ENCODE measurements around the gene CYP2C18.
"Not testable (repeated sequence)": the region's sequence is repeated elsewhere in the genome, so short reads cannot be mapped to it uniquely, and the experiment has no call there.

Gene CYP2C18

DNA sequence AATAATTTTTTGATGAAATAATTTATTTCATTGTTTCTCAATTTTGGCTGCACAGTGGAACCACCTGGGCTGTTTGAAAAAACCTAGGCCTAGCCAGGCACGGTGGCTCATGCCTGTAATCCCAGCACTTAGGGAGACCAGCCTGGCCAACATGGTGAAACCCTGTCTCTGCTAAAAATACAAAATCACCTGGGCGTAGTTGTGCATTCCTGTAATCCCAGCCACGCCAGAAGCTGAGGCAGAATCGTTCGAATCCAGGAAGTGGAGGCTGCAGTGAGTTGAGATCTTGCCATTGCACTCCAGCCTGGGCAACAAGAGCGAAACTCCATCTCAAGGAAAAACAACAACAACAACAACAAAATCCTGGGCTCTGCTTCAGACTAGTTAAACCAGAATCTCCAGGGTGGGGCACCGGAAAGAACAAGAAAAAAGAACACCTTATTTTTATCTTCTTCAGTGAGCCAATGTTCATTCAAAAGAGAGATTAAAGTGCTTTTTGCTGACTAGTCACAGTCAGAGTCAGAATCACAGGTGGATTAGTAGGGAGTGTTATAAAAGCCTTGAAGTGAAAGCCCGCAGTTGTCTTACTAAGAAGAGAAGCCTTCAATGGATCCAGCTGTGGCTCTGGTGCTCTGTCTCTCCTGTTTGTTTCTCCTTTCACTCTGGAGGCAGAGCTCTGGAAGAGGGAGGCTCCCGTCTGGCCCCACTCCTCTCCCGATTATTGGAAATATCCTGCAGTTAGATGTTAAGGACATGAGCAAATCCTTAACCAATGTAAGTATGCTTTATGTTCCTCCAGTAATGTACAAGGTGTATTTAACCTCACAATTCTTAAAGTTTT, at the start of gene CYP2C18:
CYP2C18 (plus strand) TSS at position 516 of the 841 bp plus-strand sequence; CDS start at position 607, 91 bp downstream.
- DNase-seq (ENCODE audit: low spot score), result no peak

DNA sequence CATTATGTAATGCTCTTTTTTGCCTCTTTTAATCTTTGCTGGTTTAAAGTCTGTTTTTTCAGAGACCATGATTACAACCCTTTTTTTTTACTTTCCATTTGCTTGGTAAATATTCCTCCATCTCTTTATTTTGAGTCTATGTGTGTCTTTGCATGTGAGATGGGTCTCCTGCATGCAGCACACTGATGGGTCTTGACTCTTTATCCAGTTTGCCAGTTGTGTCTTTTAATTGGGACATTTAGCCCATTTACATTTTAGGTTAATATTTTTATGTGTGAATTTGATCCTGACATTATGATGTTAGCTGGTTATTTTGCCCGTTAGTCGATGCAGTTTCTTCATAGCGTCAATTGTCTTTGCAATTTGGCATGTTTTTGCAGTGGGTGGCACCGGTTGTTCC, 45.4 kb upstream of the CYP2C18 start:
- DNase-seq (ENCODE audit: low spot score), result not testable (repeated sequence)

DNA sequence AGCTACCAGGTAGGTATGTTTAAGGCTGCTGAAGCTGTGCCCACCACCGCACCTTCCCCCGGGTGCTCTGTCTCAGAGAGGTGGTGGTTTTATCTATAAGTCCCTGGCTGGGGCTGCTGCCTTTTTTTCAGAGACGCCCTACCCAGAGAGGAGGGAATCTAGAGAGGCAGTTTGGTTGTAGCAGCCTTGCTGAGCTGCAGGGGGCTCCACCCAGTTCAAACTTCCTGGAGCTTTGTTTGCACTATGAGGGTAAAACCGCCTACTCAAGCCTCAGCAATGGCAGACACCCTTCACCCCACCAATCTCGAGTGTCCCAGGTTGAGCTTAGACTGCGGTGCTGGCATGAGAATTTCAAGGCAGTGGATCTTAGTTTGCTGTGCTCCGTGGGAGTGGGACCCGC, 43.6 kb upstream of the CYP2C18 start:
- no peak for DNase-seq (ENCODE audit: low spot score)

DNA sequence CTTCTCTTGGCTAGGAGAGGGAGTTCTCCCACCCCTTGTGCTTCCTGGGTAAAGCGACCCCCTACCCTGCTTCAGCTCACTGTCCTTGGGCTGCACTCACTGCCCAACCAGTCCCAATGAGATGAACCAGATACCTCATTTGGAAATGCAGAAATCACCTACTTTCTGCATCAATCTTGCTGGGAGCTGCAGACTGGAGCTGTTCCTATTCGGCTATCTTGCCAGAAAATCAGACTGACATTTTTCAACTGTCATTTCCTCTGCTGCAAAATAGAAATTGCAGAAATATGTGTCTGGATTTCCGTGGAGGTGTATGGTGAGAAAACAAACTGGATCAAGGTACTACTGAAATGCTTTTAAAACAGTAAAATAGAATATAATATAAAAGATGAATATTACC, 43.0 kb upstream of the CYP2C18 start:
- DNase-seq (ENCODE audit: low spot score), result no peak

DNA sequence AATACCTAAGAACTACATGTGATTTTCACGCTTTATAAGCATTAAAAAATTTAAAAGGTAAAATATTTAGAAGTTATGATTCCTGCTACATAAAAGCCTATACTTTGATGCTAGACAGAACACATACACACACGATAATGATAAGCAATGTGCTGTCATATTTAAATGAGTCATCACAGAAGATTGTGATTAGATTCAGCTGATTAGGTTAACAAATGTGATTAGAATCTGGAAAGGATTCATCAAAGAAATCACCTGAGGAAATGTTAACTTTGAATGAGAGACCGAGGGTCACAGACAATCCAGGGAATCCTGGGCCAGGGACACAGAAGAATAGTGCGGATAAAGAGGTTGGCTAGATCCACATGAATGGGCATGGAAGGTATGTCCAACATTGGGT, 42.0 kb upstream of the CYP2C18 start:
- no peak for DNase-seq (ENCODE audit: low spot score)

DNA sequence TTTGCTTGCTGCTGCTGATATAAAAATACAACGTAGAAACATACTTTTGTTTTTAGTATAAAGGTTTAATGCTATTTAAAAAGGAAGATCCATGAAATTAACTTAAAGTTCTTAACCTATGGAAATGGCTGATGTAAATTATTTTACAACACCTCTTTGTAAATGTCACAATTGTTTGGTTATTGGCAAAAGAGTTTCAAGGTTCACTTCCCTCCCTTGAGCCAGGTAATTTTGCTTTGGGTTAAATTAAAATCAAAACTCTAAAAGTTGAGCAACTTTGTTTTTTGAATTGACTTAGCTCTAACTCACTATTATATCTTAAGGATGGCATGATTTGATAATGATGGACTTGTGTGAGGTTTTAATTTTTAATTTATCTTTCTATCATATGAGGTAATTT, 39.2 kb upstream of the CYP2C18 start:
- DNase-seq (ENCODE audit: low spot score), result no peak

DNA sequence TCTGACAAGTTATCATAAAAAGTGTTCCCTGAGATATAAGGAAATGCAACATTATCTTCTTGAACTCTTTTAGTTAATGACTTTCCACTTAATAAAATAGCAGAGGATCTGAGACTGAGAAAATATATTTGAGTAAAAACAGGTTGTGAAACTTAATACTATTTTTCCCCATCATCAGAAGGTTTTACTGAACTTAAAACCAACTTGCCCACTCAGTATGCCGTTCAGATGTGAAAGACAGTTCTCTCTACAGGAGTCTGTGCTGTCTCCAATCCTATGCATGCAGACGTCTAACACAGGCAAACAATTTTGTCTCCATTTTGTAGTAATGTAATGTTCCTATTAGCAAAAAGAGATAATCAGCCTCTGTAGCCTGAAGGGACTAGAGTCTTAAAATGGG, 38.2 kb upstream of the CYP2C18 start:
- DNase-seq (ENCODE audit: low spot score), result no peak

DNA sequence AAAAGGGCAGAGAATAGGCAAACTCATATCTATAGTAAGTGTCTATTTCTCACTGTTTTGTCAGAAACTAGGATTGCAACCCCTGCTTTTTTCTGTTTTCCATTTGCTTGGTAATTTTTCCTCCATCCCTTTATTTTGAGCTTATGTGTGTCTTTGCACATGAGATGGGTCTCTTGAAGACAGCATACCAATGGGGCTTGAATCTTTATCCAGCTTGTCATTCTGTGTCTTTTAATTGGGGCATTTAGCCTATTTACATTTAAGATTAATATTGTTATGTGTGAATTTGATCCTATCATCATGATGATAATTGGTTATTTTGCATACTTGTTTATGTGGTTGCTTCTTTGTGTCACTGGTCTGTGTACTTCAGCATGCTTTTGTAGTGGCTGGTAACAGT, 28.3 kb upstream of the CYP2C18 start:
- DNase-seq (ENCODE audit: low spot score), result not testable (repeated sequence)

DNA sequence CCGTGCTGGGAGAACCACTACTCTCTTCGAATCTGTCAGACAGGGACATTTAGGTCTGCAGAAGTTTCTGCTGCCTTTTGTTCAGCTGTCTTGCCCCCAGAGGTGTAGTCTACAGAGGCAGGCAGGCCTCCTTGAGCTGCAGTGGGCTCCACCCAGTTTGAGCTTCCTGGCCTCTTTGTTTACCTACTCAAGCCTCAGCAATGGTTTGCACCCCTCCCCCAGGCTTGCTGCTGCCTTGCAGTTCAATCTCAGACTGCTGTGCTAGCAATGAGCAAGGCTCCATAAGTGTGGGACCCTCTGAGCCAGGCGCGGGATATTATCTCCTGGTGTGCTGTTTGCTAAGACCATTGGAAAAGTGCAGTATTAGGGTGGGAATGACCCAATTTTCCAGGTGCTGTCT, 20.5 kb upstream of the CYP2C18 start:
- DNase-seq (ENCODE audit: low spot score), result not testable (repeated sequence)

DNA sequence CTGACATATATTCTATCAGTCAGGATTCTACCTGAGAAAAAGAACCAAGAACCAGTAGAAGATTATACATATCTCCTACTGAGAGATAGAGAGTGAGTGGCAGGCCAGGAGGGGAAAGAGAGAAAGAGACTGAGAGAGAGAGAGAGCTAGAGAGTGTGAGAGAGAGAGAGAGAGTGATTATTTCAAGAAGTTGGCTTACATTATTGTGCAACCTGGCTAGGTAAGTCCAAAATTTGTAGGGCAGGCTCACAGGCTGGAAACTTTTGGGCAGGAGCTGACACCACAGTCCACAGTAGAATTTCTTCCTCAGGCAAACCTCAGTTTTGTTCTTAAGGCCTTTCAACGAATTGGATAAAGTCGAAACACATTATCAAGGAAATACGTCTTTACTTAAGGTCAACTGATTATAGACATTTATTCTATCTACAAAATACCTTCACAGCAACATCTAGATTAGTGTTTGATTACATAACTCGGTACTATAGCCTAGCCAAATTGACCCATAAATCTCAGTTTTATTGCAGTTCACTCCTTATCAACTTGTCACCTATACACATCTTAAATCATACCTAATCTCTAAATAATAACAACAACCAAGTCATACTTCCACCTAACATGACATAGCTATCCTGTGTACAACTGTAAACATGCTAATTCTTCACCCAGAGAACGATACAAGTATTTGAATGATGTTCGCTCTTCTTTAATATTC, 17.0 kb upstream of the CYP2C18 start:
- no peak for DNase-seq (ENCODE audit: low spot score)

DNA sequence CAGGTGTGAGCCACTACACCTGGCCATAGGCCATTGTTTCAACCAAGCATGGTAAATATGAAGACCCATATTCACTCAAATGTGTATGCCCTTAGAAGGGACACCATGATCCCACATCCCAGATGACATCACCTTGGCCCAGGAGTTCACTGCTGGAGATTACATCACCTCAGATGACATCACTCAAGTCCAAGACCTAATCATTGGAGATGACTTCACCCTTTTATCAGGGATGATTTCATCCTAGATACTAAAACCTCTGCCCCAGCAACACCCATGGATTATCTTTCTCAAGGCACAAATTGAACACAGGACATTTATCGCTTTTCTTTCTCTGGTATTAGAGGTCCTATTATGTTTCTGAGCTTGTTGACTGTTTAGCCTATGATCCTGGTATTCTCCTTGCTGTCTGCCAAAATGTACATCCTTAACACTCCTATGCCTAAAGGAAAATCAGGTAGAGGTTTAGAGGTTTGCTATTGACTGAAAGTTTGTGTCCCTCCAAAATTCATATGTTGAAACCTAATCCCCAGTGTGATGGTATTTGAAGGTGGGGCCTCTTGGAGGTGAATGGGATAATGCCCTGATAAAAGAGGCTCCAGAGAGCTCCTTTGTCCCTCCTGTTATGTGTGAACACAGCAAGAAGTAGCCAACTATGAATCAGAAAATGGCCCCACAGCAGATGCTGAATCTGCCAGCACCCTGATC, 9.8 kb upstream of the CYP2C18 start:
- DNase-seq (ENCODE audit: low spot score), result no peak

DNA sequence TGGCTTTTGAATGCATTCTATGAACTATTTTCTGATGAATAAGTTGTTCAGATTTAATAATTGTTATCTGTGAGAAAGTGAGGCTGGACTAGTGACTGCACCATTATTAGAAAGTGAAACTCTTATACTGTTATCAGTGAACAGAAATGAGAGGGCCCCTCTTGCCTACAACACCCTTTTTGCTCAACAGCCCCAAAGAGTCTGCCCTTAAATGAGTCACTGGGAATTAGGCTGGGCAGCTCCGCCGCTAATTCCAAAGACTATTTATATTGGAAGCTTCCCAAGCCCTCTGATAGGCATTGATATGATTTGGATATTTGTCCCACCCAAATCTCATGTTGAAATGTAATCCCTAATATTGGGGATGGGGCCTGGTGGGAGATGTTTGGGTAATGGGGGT, 7.0 kb upstream of the CYP2C18 start:
- DNase-seq (ENCODE audit: low spot score), result no peak

DNA sequence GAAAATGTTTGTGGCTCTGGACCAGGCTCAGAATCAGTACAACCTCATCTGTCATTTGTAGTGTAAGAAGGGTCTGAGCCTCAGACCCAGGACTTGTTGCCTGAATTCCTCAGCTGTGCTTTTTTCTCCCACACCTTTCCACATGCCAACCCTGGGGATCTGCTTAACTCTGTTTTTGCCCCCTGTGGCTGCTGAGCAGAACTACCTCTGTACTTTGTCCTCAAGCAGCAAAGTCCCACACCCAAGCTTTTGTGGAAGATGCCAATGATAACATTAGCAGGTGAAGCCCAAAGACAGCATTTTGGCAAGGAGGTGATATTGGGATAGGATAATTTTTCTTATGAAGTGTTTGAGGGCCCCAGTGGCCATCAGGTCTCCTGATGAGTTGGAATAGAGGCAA, 5.8 kb upstream of the CYP2C18 start:
- DNase-seq (ENCODE audit: low spot score), result no peak

DNA sequence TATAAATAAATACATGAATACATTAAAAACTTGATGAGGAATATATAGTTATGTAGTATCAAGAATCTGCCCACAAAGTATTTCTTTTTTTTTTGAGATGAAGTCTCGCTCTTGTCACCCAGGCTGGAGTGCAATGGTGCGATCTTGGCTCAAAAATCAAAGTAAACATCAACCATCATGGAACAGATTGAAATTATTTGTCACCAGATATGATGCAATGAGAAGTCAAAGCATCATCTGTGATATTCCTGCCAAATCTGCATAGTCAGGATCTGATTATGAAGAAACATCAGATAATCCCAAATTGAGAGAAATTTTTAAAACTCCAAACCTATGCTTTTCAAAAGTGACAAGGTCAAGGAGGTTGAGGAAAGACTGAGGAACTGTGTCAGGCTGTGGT, 5.1 kb upstream of the CYP2C18 start:
- DNase-seq (ENCODE audit: low spot score), result no peak

DNA sequence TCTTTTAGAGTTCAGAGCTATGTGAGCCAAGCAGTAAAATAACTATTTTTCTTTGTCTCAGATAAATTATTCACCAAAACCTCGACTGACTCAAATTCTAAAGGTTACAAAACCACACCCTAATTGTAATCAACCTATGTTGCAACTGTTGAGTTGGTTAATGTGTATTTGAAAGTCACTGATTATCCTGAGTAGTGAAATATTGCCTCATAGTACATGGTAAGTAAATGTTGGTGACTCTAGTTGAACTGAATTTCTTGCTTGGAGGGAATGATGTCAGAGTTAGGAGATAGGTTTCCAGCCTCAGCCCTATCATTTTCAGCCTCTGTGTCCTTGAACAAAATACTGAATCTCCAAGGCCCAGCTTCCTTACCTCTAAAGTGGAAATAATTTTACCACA, 3.0 kb upstream of the CYP2C18 start:
- no peak for DNase-seq (ENCODE audit: low spot score)

DNA sequence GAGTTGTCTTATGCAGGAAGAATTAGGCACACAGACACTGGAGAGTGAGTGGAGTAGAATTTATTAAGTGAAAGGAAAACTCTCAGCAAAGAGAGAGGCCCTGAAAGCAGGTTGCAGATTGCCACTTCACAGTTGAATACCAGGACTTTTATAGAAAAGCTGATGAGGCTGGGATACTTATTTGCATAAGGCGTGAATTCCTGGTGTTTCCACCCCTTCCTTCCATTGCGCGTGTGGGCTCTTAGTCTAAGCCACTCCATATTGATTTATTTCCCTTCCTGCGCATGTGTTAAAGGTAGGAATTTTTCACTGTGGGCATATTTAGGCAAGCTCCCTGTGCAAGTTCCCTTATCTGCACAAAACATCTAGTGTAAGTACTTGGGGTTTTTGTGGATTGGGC, 893 bp upstream of the CYP2C18 start:
- DNase-seq (ENCODE audit: low spot score), result not testable (repeated sequence)

DNA sequence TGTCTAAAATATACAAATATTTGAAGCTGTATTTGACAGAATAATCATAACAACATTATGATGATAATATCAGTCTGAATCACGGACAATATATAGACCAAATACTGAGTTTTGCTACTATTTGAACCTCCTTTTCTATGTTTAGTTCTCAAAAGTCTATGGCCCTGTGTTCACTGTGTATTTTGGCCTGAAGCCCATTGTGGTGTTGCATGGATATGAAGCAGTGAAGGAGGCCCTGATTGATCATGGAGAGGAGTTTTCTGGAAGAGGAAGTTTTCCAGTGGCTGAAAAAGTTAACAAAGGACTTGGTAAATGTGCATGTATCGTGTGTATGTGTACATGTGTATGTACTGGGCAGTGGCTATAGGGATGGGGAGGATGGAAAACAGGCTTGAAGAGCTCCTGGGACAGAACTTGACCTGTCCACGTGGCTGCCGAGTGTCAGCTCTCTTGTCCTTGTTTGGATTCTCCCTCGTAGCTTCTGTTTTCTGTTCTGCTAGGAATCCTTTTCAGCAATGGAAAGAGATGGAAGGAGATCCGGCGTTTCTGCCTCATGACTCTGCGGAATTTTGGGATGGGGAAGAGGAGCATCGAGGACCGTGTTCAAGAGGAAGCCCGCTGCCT, 4.2 kb downstream of the CYP2C18 start:
- DNase-seq (ENCODE audit: low spot score), result no peak

DNA sequence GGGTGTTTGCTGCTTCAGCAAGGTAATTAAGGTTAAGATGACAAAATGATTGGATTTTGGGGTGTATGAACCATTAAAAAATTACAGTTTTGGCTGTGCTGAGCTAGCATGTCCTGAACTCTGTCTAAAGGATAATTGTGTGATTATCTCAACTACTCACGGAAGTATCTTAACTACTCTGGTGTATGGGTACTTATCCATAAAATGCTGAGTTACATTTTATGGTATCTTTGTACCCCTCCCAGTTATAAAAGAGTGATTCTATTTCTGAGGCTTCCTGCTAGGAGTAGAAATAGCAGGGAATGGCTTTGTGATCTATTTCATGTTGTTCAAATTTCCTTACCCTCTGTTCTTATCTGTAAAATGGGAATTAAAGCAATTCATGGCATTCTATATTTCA, 22.6 kb downstream of the CYP2C18 start:
- DNase-seq (ENCODE audit: low spot score), result no peak

DNA sequence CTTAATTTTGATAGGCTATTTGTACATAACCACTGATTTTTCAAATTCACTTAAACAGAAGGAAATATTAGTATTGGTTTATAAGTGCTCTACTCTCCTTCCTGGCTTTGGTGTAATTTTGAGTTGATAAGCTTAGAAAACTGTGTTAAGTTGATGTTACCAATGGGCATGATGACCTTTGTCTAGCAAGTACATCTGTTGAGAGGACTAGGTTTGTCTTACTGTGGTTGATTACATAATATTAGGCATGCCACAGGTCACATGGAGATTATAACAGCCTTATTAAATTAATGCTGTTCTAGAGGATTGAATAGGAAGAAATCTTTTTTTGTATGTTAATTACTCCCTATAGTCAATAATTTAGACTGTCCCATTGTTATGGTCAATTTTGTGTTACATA, 27.0 kb downstream of the CYP2C18 start:
- no peak for DNase-seq (ENCODE audit: low spot score)

DNA sequence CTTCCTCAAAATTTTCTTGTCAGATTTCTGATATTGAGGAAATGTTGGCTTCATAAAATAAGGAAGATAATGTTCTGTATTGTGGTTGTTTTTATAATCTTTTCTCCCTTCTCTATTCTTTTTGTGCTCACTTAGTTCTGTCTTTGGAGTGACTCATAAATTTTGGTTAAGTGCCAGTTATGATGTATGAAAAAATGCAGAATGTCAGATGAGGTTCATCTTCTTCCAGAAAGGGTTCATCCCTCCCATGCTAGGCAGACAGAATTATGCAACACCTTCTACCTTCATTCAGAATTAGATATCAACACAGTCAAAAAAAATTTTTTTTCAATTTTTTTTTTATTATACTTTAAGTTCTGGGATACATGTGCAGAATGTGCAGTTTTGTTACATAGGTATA, 42.3 kb downstream of the CYP2C18 start:
- no peak for DNase-seq (ENCODE audit: low spot score)

DNA sequence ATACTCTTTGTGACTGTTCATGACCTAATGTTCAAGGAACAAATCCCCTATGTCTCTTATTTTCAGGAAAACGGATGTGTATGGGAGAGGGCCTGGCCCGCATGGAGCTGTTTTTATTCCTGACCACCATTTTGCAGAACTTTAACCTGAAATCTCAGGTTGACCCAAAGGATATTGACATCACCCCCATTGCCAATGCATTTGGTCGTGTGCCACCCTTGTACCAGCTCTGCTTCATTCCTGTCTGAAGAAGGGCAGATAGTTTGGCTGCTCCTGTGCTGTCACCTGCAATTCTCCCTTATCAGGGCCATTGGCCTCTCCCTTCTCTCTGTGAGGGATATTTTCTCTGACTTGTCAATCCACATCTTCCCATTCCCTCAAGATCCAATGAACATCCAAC, 51.7 kb downstream of the CYP2C18 start:
- DNase-seq (ENCODE audit: low spot score), result no peak

DNA sequence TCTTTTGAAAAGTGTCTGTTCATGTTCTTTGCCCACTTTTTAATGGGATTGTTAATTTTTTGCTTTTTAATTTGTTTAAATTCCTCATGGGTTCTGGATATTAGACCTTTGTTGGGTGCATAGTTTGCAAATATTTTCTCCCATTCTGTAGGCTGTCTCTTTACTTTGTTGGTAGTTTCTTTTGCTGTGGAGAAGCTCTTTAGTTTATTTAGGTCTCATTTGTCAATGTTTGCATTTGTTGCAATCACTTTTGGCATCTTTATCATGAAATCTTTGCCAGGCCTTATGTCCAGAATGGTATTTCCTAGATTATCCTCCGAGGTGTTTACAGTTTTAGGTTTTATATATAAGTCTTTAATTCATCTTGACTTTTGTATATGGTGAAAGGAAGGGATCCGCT, 55.1 kb downstream of the CYP2C18 start:
- no peak for DNase-seq (ENCODE audit: low spot score)

DNA sequence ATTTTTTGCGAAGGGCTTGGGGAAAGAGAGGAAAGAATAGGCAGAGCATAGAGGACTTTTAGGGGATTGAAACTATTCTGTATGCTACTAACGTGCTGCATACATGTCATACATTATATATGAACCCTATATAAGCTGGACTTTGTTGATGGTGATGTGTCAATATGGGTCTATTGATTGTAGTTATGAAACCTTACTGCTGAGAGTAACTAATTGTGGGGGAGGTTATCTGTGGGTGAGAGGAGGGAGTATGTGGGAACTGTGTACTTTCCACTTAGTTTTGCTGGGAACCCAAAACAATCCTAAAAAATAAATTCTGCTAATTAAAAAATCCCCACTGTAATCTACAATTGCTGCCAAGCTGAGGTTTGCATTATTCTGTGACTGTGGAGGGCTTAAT, 63.6 kb downstream of the CYP2C18 start:
- no peak for DNase-seq (ENCODE audit: low spot score)

All from kidney capillary endothelial cell (primary cell).